SK-N-MC (cell line): ENCODE measurements around the gene SLC26A3.

Source experiments
- EZH2 ChIP-seq: fragments of 200-600 bp; sonication (generic); IDR thresholded peaks from one replicate; pipeline ENCODE4 v1.6.1; 2017; ENCODE audit warnings: antibody characterized with exemption
- FOXP2 ChIP-seq: optimal IDR thresholded peaks from 2 replicates; pipeline ENCODE3; 2011; ENCODE audit warnings: mild to moderate bottlenecking, moderate library complexity; ENCODE audit not compliant: insufficient read depth; ENCODE audit errors: extremely low read length, control extremely low read depth

GRCh38 chr7:107816011-107816566, 13.1 kb upstream of the SLC26A3 start:
- TF ChIP-seq FOXP2 (no peak), EZH2 (no peak)
